Panc1 (cell line): ENCODE results near the gene CMIP.

Experiments
- CTCF ChIP-seq: fragments of 450-650 bp; IDR thresholded peaks from 2 replicates; pipeline ENCODE4 v1.5.1; 2017; ENCODE audit warnings: mild to moderate bottlenecking
- POLR2AphosphoS5 ChIP-seq: IDR thresholded peaks from 2 replicates; pipeline ENCODE4 v1.6.1; 2012; ENCODE audit warnings: mild to moderate bottlenecking, low read depth, low read length, moderate library complexity

GRCh38 chr16:81684901-81685300, 240.3 kb downstream of the CMIP start:
- TF ChIP-seq CTCF (no peak), POLR2AphosphoS5 (no peak)
